ENCODE results near the gene CXCL1.
A peak's percentile ranks its signal among the peaks of the same experiment; 100 is the strongest.

Gene CXCL1

DNA sequence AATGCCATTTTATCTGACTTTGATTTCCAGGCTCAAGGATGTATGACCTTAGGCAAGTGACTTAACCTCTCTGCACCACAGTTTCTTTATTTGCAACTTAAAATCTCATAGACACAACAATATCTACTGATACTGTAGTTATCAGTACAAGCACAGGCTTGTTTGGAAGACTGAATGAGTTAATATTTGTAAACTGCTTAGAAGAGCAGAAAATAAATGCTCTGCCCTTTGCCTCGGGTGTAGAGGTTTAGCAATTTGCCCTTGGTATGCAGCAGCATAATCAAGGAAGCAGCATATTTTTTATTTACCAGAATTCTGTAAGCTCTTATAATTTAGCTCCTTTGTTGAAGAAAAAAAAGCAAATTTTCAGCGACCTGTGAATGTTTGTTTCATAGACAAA, 2.9 kb upstream of the CXCL1 start:
- DNase-seq (ENCODE audit: insufficient read length, low spot score) (no peak), FAIRE-seq (no peak)
- TF ChIP-seq, protein P1, sequence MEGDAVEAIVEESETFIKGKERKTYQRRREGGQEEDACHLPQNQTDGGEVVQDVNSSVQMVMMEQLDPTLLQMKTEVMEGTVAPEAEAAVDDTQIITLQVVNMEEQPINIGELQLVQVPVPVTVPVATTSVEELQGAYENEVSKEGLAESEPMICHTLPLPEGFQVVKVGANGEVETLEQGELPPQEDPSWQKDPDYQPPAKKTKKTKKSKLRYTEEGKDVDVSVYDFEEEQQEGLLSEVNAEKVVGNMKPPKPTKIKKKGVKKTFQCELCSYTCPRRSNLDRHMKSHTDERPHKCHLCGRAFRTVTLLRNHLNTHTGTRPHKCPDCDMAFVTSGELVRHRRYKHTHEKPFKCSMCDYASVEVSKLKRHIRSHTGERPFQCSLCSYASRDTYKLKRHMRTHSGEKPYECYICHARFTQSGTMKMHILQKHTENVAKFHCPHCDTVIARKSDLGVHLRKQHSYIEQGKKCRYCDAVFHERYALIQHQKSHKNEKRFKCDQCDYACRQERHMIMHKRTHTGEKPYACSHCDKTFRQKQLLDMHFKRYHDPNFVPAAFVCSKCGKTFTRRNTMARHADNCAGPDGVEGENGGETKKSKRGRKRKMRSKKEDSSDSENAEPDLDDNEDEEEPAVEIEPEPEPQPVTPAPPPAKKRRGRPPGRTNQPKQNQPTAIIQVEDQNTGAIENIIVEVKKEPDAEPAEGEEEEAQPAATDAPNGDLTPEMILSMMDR (IDR thresholded peaks at IDR 0.05; ENCODE audit: insufficient read depth, missing control alignments): no peak

DNA sequence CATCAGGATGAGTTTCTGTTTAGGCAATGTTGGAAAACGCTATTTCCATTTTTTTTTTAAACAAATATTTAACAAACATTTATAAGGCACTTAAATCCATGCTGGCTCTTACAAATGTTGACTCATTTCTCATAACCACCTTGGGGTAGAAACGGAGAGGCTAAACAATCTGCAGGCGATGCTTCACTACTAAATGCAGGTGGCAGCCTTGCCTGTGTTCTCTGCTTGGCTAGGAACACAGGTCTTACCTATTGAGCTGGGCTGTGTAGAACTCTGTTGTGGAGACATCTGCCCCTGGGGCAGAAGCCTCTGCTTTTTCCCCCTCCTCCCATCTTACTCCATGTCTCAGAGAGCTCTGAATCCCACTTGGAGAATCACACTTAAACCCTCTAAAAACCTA, 1.4 kb upstream of the CXCL1 start:
- FAIRE-seq: no peak
- DNase-seq (ENCODE audit: insufficient read length, low spot score): no peak
- TF ChIP-seq, protein P1 (IDR thresholded peaks at IDR 0.05; ENCODE audit: insufficient read depth, missing control alignments): no peak

DNA sequence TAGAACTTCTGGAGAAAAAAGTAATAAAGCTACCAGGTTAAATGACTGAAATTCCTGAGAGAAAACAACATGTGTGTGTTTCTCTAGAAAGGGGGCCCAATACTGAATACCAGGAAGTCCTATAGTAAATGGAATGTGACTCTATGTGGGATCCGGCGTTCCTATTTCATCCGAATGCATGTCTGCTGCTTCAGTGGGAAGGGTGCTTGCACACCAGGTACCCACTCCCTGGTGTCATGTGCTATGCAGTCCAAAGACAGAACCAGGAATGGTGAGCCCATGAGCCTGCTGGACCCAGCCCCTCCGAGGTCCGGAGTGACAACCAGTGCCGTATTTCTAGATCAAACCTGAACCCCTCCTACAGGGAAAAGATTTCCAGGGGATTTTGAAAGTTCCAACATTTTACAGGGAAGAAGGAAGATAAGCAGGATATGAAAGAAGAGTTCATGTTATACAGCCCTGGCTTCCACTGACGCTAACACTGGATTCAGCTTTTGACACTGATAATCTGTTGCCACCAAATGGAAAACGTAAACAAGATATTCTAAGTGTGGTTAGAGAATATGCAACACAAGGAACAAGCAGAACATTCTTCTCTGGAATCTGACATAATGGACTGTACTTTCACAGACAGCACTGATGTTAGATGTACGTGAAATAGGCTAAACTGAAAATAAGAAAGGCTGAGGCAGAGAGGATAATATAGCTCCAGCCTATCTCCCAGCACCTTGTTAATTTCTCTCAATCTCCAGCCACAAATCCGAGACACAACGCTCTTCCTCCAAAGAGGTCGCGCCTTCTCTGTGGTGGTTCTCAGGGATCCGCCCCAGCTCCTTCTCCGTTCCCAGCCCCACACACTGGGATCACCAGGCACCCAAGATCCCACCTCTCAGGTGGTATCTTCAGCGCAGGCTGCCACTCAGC, 725 bp upstream of the CXCL1 start:
- FAIRE-seq: peak; percentile 11
- no peak for DNase-seq (ENCODE audit: insufficient read length, low spot score)
- TF ChIP-seq, protein P1 (IDR thresholded peaks at IDR 0.05; ENCODE audit: insufficient read depth, missing control alignments): no peak

DNA sequence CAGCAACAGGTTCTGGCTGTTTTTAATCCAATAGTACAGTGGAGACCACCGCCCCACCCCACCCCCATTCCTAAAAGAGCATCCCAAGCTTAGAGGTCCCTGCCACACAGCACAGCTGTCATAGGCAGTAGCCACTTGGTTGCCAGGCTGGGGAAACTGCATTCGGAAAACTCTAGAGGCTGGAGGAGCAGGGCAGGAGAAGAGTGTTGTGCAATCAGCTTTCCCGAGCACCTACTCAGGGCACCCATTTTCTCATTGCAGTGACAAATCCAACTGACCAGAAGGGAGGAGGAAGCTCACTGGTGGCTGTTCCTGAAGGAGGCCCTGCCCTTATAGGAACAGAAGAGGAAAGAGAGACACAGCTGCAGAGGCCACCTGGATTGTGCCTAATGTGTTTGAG, 1.1 kb downstream of the CXCL1 start:
- DNase-seq (ENCODE audit: insufficient read length, low spot score) (no peak), FAIRE-seq (no peak)

DNA sequence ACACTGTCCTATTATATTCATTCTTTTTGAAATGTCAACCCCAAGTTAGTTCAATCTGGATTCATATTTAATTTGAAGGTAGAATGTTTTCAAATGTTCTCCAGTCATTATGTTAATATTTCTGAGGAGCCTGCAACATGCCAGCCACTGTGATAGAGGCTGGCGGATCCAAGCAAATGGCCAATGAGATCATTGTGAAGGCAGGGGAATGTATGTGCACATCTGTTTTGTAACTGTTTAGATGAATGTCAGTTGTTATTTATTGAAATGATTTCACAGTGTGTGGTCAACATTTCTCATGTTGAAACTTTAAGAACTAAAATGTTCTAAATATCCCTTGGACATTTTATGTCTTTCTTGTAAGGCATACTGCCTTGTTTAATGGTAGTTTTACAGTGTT, 1.6 kb downstream of the CXCL1 start:
- TF ChIP-seq, protein P1 (IDR thresholded peaks at IDR 0.05; ENCODE audit: insufficient read depth, missing control alignments): no peak
- no peak for FAIRE-seq
- no peak for DNase-seq (ENCODE audit: insufficient read length, low spot score)

More for the DNA sequence above, 1.1 kb downstream of the CXCL1 start:
- TF ChIP-seq, protein P1 (IDR thresholded peaks at IDR 0.05; ENCODE audit: insufficient read depth, missing control alignments): no peak

DNA sequence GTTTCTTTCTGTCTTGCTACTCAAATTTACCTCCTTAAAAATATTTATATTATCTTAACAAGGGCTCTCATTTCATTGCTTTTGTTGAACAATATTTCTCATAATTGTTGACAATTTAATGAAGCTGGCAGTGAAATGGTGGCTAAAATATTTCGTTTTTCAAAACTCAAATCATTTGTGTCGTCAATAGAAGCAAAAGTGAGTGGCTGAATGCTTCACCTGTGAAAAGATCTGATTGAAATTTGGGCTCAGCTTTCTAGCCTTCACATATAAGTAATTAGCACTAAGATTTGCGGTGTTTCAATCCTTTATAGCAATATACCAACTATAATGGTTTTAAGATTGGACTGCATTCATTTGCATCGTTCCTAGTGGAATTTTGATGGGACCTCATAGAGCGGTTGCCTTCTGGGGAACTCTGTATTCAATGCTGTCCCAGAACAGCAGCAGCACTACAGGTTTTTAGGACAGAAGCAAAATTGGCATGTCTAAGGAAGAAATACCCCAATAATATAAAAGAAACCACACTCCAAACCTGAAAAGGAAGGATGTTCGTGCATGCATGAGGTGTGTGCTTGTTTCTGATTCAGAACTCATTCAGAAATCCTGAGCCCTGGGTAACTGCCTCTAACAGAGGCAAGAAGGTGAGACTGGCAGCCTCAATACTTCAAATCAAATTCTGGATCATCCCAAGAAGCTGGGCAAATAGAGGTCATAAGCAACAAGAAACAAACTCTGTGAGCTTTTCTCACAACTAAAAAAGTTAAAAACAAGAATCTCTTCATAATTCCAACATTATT, 2.5 kb downstream of the CXCL1 start:
- DNase-seq (ENCODE audit: insufficient read length, low spot score): no peak
- TF ChIP-seq, protein P1 (IDR thresholded peaks at IDR 0.05; ENCODE audit: insufficient read depth, missing control alignments): no peak
- no peak for FAIRE-seq

Data from D721Med (cell line).